H7 (cell line): Measurements from ENCODE around the gene SMAD3. TPM values are rescaled to one million over a fixed set of nuclear protein-coding genes. Genes with fewer than 3 reads are reported as not detected.

Experiments
- DNase-seq: peaks from one replicate; pipeline ENCODE4 v3.0.0; 2012
- H3K27me3 ChIP-seq: 2 replicates; pipeline ENCODE4 v1.6.0; 2011; ENCODE audit warnings: mild to moderate bottlenecking, low read length; ENCODE audit not compliant: control insufficient read depth, insufficient read depth
- H3K36me3 ChIP-seq: replicated peaks from 2 replicates; pipeline ENCODE4 v1.5.1; 2011; ENCODE audit warnings: low read length; ENCODE audit not compliant: control insufficient read depth, insufficient read depth
- H3K4me3 ChIP-seq: 2 replicates; pipeline ENCODE4 v1.5.1; 2011; ENCODE audit warnings: low read depth, mild to moderate bottlenecking, control low read depth, low read length, moderate library complexity; ENCODE audit not compliant: insufficient read depth
- total RNA-seq: library from RNA; depleted of rRNA; stranded (reverse); fragments of >200 nt; shearing (Covaris generic); gene quantifications from 2 replicates; pipeline ENCODE4 v1.2.3, GENCODE V29; 2014

Gene SMAD3
- total RNA-seq, 1 experiment from 2014 or later: 29.2 TPM

DNA sequence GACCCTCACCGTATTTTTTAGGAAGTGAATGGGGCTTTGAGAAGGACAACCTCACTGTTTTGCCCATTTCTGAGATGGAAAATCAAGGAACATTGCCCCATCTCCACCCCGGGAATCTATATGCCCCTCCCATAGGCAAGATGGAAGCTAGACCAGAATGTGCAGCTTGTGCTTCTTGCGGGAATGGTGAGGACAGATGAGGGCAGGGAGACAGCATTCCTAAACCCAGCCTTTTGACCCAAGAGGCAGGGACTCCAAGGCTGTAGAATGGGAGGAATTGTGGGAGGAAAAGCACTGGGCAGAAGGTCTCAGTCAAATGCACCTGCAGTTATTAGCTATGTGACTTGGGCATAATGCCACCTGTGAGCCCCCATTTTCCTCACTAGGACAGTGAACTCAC is 66.9 kb downstream of the SMAD3 start:
- DNase-seq: no peak
- Histone ChIP-seq H3K4me3 (no peak overlapping the region), H3K27me3 (no peaks in the 10 kb centered on the region), H3K36me3 (no peaks in the 10 kb centered on the region)

DNA sequence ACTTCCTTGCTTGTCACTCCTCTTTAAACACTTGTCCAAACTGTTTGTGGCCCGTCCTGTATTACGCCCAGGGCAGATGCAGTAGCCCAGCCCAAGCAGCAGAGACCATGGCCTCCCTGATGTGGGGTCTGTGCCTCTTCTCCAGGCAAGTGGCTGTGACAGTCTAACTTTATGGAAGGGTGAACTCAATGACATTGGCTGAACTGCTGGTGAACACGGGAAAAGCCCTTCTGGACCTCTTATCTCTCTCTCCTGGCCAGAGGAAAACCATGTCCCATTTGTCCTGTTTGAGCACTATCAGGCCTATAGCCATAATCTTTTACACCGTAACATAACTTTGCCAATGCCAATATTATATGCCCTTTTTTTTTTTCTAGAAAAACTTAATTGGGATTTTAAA is 67.6 kb downstream of the SMAD3 start:
- no peaks in the 10 kb centered on the region for H3K27me3 ChIP-seq
- no peaks in the 10 kb centered on the region for H3K36me3 ChIP-seq
- DNase-seq: no peak
- H3K4me3 ChIP-seq: no peak overlapping the region

GRCh38 chr15:67133738-67134066 is 68.3 kb downstream of the SMAD3 start:
- no peak for DNase-seq

GRCh38 chr15:67134067-67134838 is 68.9 kb downstream of the SMAD3 start:
- no peaks in the 10 kb centered on the region for H3K36me3 ChIP-seq
- no peaks in the 10 kb centered on the region for H3K27me3 ChIP-seq
- H3K4me3 ChIP-seq: no peak overlapping the region
- DNase-seq: no peak

More at GRCh38 chr15:67133738-67134066, 68.3 kb downstream of the SMAD3 start:
- no peaks in the 10 kb centered on the region for H3K36me3 ChIP-seq
- no peaks in the 10 kb centered on the region for H3K27me3 ChIP-seq
- no peak overlapping the region for H3K4me3 ChIP-seq

DNA sequence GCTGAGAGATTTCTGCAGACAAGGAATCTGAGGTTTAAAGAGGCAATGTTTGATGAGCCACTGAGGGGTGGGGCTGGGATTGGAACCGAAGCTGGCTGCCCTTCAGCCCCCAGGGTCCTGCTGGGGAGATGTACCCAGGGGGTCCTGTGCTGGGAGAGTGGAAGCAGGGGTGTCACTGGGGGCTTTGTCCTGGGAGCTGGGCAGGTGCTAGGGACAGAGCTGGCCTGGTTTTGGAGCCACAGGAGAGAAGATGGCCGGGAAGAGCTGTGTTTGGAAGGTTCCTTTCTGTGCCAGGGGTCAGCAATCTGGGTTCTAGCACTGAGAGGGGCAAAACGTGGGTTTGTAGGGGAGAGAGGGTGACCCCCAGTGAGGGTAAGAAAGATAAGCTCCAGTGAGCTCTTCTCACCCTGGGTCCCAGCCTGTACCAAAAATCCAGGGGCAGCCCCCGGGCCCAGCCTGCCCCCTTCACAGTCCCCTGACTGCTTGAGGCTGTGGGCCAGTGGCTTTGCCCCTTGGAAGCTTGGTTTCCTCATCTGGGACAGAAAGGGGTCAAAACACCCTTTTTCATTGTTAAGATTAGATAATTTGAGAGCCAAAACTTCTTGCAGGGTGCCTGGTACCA is 69.6 kb downstream of the SMAD3 start:
- Histone ChIP-seq H3K4me3 (no peak overlapping the region), H3K36me3 (no peaks in the 10 kb centered on the region), H3K27me3 (no peaks in the 10 kb centered on the region)
- no peak for DNase-seq

DNA sequence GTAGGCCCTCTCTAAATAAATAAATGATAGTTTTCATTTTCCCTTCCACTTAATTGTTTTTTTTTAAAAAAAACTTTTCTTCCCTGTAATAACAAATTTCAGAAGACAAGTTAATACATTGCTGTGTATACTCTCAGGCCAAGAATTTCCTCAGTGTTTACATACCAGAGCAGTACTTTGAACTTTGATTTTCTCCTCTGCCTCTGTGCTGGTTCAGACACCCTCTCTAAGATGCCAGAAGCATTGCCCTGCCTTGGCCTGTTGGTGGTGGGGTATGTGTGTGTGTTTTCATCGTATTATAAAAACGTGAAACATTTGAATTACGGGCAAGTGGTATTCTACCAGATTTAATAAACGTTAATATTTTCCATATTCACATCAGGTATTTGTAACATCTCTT is 70.1 kb downstream of the SMAD3 start:
- H3K4me3 ChIP-seq: no peak overlapping the region
- no peaks in the 10 kb centered on the region for H3K36me3 ChIP-seq
- DNase-seq: no peak
- no peaks in the 10 kb centered on the region for H3K27me3 ChIP-seq

GRCh38 chr15:67136802-67137201 is 71.4 kb downstream of the SMAD3 start:
- no peaks in the 10 kb centered on the region for H3K27me3 ChIP-seq
- H3K4me3 ChIP-seq: no peak overlapping the region
- no peaks in the 10 kb centered on the region for H3K36me3 ChIP-seq
- DNase-seq: no peak

DNA sequence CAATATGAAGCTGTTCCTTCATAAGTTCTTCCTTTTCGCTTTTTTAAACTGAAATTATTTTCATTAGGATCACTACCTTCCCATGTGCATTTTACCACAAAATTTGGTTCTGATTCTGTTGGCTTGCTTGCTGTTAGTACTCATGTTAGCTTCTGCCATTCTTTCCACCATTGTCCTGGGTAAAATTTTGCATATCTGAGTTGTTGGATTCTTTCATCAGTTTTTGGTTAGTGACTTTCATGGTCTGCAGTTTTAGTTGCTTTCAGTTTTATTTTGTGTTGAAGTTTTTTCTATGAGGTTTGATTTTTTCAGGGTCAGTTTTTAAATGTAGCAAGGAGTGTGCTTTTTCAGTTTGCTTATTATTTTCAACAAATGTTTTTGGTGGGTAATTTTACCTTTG is 71.9 kb downstream of the SMAD3 start:
- Histone ChIP-seq H3K4me3 (no peak overlapping the region), H3K27me3 (no peaks in the 10 kb centered on the region), H3K36me3 (no peaks in the 10 kb centered on the region)
- DNase-seq: no peak

GRCh38 chr15:67137951-67138848 is 72.8 kb downstream of the SMAD3 start:
- Histone ChIP-seq H3K36me3 (no peaks in the 10 kb centered on the region), H3K27me3 (no peaks in the 10 kb centered on the region), H3K4me3 (no peak overlapping the region)
- DNase-seq: peak; percentile 60

- no peak for DNase-seq
- Histone ChIP-seq H3K36me3 (no peaks in the 10 kb centered on the region), H3K4me3 (no peak overlapping the region), H3K27me3 (no peaks in the 10 kb centered on the region)
These were observed 73.8 kb downstream of the SMAD3 start for GRCh38 chr15:67138891-67139855.

- no peak for DNase-seq
- Histone ChIP-seq H3K27me3 (no peaks in the 10 kb centered on the region), H3K36me3 (no peaks in the 10 kb centered on the region), H3K4me3 (no peak overlapping the region)
These were observed 74.9 kb downstream of the SMAD3 start for GRCh38 chr15:67140078-67140833.

DNA sequence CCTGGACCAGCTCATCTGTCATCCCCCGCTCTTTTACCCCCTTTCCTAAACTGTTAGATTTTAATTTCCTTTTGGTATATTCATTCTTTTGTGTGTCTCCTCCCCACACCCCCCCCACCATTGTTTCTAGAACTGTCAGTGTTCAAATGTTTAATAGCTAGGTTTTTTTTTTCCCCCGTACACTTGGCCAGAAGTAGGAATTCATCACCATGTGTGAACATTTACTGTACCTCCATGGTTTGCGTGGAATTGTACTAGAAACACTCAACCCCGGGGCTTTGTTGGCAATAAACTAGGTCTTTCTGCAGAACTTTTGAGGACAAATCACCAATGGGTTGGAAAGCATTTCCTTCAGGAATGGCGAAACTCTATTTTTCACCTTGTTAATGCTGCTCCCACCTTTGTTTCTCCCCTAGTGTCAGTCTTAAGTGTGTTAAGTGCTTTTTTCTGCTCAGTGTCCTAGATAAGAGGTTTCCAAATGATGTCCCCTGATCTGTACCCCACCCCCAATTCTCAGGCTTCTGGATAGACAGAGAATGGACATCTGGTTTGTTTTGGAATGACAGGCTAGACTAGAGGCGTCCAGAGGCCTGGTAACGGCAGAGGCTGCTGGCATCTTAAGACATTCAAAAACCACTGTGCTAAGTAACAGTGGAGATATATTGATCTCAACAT is 76.8 kb downstream of the SMAD3 start:
- no peak for DNase-seq

GRCh38 chr15:67142767-67143100 is 77.3 kb downstream of the SMAD3 start:
- DNase-seq: no peak

More for the DNA sequence above, 76.8 kb downstream of the SMAD3 start:
- Histone ChIP-seq H3K27me3 (no peaks in the 10 kb centered on the region), H3K4me3 (no peak overlapping the region), H3K36me3 (no peaks in the 10 kb centered on the region)

More at GRCh38 chr15:67142767-67143100, 77.3 kb downstream of the SMAD3 start:
- H3K27me3 ChIP-seq: no peaks in the 10 kb centered on the region
- H3K4me3 ChIP-seq: no peak overlapping the region
- H3K36me3 ChIP-seq: no peaks in the 10 kb centered on the region
